ENCODE results near the gene CCBE1. TPM values are rescaled to one million over a fixed set of nuclear protein-coding genes. Genes with fewer than 3 reads are reported as not detected.

Gene CCBE1
- total and polyA plus RNA-seq, 12 donors = 4.8 to 56.8 (median 26.4) TPM

DNA sequence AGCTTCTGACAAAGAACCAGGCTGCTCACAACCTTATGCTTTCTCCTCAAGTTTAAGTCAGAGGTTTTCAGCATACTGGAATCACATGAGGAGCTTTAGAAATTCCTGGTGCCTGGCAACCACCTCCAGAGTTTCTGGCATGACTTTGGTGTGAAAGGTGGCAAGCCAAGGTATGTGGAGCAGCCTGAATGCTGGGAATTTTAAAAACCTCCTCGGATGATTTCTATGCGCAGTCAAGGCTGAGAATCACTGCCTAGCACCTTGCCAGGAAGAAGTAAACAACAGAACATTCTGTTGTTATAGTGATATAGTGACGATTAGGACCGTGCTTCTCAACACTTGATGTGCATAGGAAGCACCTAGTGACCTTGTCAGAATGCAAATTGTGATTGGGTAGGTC lies 11.7 kb downstream of the CCBE1 start:
- no peak overlapping the region for H3K27ac ChIP-seq
- peak in 1 of 7 donors; percentile 29 for DNase-seq
- no peaks in the 10 kb centered on the region for H3K36me3 ChIP-seq (replicated peaks in 1 of 2)
- no peaks in the 10 kb centered on the region for H3K9me3 ChIP-seq (replicated peaks in 1 of 3)
- H3K4me3 ChIP-seq = no peak overlapping the region
- 55 to 69% (median 63%) methylated on average over 4 of the region's 4 CpGs for WGBS, 4 donors
- no peaks in the 10 kb centered on the region for H3K4me1 ChIP-seq (replicated peaks in 1 of 2)
- intact Hi-C loops (cut with DNase I) = no loop called here
- TF ChIP-seq, protein P1, sequence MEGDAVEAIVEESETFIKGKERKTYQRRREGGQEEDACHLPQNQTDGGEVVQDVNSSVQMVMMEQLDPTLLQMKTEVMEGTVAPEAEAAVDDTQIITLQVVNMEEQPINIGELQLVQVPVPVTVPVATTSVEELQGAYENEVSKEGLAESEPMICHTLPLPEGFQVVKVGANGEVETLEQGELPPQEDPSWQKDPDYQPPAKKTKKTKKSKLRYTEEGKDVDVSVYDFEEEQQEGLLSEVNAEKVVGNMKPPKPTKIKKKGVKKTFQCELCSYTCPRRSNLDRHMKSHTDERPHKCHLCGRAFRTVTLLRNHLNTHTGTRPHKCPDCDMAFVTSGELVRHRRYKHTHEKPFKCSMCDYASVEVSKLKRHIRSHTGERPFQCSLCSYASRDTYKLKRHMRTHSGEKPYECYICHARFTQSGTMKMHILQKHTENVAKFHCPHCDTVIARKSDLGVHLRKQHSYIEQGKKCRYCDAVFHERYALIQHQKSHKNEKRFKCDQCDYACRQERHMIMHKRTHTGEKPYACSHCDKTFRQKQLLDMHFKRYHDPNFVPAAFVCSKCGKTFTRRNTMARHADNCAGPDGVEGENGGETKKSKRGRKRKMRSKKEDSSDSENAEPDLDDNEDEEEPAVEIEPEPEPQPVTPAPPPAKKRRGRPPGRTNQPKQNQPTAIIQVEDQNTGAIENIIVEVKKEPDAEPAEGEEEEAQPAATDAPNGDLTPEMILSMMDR (IDR thresholded peaks at IDR 0.05) = no peak
- no peak for TF ChIP-seq POLR2A (IDR thresholded peaks at IDR 0.05)
- no peaks in the 10 kb centered on the region for H3K27me3 ChIP-seq

DNA sequence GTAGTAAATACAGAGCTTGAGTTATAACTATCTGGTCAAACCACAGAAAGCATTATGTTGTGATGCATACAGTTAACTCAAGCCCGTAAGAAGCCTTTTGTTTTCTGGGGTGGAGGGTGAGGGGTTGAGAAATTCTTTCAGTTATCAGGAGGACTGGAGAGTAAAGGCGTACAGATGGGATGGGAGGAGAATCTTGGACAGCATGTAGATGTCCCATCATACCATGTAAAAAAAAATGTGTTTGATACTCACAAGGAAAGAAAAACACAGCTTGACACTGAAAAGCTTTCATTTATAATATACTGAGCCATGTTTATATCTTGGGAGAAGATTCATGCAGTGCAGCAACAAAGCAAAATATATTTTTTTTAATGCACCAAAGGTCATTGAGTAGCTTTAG lies 12.4 kb downstream of the CCBE1 start:
- no peaks in the 10 kb centered on the region for H3K36me3 ChIP-seq (replicated peaks in 1 of 2)
- no peak overlapping the region for H3K27ac ChIP-seq
- no peaks in the 10 kb centered on the region for H3K9me3 ChIP-seq (replicated peaks in 1 of 3)
- TF ChIP-seq, protein P1 (IDR thresholded peaks at IDR 0.05) = no peak
- TF ChIP-seq POLR2A (IDR thresholded peaks at IDR 0.05) = no peak
- intact Hi-C loops (cut with DNase I) = no loop called here
- no peaks in the 10 kb centered on the region for H3K4me1 ChIP-seq (replicated peaks in 1 of 2)
- H3K4me3 ChIP-seq = no peak overlapping the region
- WGBS, 4 donors = 72 to 88% (median 81%) methylated on average over 2 of the region's 2 CpGs
- H3K27me3 ChIP-seq = no peaks in the 10 kb centered on the region
- no peak for DNase-seq

DNA sequence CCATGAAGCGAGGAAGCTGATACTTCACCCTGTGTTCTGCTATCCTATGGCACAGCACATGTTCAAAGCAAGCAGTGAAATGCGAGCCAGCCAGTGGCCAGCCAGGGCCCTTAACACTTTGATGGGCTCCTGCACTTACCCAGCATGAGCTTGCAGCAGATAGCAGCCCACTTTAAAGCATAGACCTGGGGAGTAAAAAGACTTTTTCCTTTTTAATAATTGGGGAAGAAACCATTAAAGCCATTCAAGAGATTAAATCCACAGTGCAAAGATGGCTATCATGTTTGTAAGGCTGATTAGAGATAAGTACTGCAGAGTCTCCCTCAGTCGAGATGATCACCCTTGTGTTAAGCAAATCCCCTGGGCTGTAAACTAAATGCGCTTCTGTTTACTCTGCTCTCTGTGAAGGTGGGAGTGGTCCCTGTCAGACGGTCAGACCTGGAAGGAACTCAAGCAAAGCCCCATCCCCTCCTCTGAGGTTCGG lies 15.7 kb downstream of the CCBE1 start:
- no peaks in the 10 kb centered on the region for H3K27me3 ChIP-seq
- WGBS, 4 donors = 64 to 78% (median 65%) methylated on average over 6 of the region's 6 CpGs
- no peaks in the 10 kb centered on the region for H3K36me3 ChIP-seq (replicated peaks in 1 of 2)
- no peak overlapping the region for H3K27ac ChIP-seq
- TF ChIP-seq, protein P1 (IDR thresholded peaks at IDR 0.05) = no peak
- no peak for TF ChIP-seq POLR2A (IDR thresholded peaks at IDR 0.05)
- intact Hi-C loops (cut with DNase I) = no loop called here
- H3K9me3 ChIP-seq (replicated peaks in 1 of 3) = no peaks in the 10 kb centered on the region
- DNase-seq = no peak
- H3K4me1 ChIP-seq (replicated peaks in 1 of 2) = no peaks in the 10 kb centered on the region
- no peak overlapping the region for H3K4me3 ChIP-seq

DNA sequence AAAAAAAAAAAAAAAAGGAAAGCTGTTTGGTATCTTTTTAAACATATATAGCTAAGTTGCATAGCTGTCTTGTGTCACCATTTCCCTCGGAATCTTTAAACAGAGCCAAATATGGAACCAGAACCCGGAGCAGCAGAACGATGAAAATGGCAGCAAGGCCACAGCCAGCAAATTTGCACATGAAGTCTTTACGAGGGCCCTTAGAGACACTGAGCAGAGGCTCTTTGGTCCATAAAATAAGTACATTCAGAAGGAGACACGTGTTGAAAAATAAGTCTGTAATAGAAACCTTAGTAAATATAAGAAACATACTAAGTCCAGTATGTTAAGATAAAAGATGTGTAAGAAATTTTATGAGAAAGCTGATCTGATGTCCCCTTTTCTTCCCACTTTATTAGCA lies 16.2 kb downstream of the CCBE1 start:
- TF ChIP-seq POLR2A (IDR thresholded peaks at IDR 0.05) = no peak
- TF ChIP-seq, protein P1 (IDR thresholded peaks at IDR 0.05) = no peak
- no peaks in the 10 kb centered on the region for H3K9me3 ChIP-seq (replicated peaks in 1 of 3)
- no peaks in the 10 kb centered on the region for H3K36me3 ChIP-seq (replicated peaks in 1 of 2)
- WGBS, 4 donors = 77 to 87% (median 81%) methylated on average over 5 of the region's 5 CpGs
- intact Hi-C loops (cut with DNase I) = no loop called here
- no peaks in the 10 kb centered on the region for H3K4me1 ChIP-seq (replicated peaks in 1 of 2)
- no peak overlapping the region for H3K4me3 ChIP-seq
- no peak overlapping the region for H3K27ac ChIP-seq
- DNase-seq = no peak
- H3K27me3 ChIP-seq = no peaks in the 10 kb centered on the region

Measured in adrenal gland (tissue), 12 donors.